ENCODE results near the gene AP1M1.

- TF ChIP-seq CTCF (IDR thresholded peaks at IDR 0.05), result no peak
- no peak for TF ChIP-seq POLR2A (IDR thresholded peaks at IDR 0.05)
Observed at GRCh38 chr19:16168465-16169081, 29.1 kb upstream of the AP1M1 start.

All from thyroid gland (tissue), 4 donors.